Loucy (cell line): ENCODE results near the gene MADD.

Experiments
- CTCF ChIP-seq: fragments of 200-600 bp; sonication (generic); conservative IDR thresholded peaks from 2 replicates; pipeline ENCODE4 v1.5.1; 2014; ENCODE audit warnings: mild to moderate bottlenecking, antibody characterized with exemption, low read length
- EZH2phosphoT487 ChIP-seq: fragments of 200-600 bp; IDR thresholded peaks from 2 replicates; pipeline ENCODE4 v1.6.1; 2018; ENCODE audit warnings: antibody characterized with exemption, mild to moderate bottlenecking, moderate library complexity, borderline replicate concordance

GRCh38 chr11:47308050-47308823, 38.3 kb downstream of the MADD start:
- TF ChIP-seq CTCF (no peak), EZH2phosphoT487 (no peak)
